ENCODE results near the gene CALCOCO2. TPM values are rescaled to one million over a fixed set of nuclear protein-coding genes. Genes with fewer than 3 reads are reported as not detected.

CALCOCO2 gene
- total and polyA plus RNA-seq, 2 of the 13 experiments (the other 11 are each of a cell fraction or from before 2014, with no cell fraction given) = 72.9 to 111 TPM

DNA sequence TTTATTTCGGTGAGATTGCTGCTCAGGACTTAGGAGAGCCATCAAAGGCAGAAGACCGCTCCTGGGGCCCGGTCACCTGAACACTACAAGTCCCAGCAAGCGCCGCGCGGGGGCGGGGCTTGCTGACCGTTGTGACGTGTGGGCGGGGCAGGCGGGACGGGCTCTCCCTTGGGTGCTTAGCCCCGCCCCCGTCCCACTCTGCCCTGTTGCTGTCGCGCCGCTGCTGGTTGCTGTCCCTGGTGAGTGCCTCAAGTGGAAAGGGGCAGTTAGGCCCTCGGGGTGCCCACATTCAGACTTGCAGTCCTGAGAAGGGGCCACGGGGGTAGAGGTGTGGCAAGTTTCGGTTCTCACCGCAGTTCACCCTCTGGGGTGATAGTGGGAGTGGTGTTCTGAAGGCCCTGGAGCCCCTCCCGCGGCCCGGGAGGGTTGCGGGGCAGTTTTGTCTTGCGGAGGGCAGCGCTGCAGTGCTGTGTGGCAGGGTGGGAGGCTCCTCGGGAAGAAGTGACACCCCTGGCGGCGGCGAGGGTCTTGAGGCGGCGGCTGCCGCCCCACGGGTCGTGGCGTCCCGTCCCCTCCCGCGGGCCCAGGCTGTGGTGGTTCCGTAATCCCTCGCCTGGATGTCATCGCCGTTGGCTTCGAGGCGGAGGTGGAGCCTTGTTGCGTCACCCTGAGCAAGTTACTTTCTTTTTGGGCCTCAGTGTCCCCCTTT, at the start of gene CALCOCO2 (continued):
- TF ChIP-seq, protein P1, sequence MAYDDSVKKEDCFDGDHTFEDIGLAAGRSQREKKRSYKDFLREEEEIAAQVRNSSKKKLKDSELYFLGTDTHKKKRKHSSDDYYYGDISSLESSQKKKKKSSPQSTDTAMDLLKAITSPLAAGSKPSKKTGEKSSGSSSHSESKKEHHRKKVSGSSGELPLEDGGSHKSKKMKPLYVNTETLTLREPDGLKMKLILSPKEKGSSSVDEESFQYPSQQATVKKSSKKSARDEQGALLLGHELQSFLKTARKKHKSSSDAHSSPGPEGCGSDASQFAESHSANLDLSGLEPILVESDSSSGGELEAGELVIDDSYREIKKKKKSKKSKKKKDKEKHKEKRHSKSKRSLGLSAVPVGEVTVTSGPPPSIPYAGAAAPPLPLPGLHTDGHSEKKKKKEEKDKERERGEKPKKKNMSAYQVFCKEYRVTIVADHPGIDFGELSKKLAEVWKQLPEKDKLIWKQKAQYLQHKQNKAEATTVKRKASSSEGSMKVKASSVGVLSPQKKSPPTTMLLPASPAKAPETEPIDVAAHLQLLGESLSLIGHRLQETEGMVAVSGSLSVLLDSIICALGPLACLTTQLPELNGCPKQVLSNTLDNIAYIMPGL (CRISPR knock-in tag; IDR thresholded peaks at IDR 0.05; ENCODE audit: borderline replicate concordance in 1 of 2, low read depth in 1 of 2) = peak; percentile 73 to 89; a peak in 3 of 4 replicates
- peak; percentile 70; the same call in 1 of the 2 replicates for TF ChIP-seq ARNTL (CRISPR knock-in tag; IDR thresholded peaks at IDR 0.05)
- peak; percentile 83; the same call in 1 of the 2 replicates for TF ChIP-seq ZBTB3 (CRISPR knock-in tag; IDR thresholded peaks at IDR 0.05; ENCODE audit: borderline replicate concordance, low read depth)
- TF ChIP-seq ETV5 (CRISPR knock-in tag; IDR thresholded peaks at IDR 0.05; ENCODE audit: borderline replicate concordance) = peak; percentile 35; the same call in 1 of the 2 replicates
- TF ChIP-seq ZSCAN9 (CRISPR knock-in tag; IDR thresholded peaks at IDR 0.05; ENCODE audit: borderline replicate concordance) = peak; percentile 67; the same call in 1 of the 2 replicates
- TF ChIP-seq RXRB (CRISPR knock-in tag; IDR thresholded peaks at IDR 0.05; ENCODE audit: borderline replicate concordance) = peak; percentile 48; the same call in 1 of the 2 replicates
- peak; percentile 44 for TF ChIP-seq REPIN1 (CRISPR knock-in tag; IDR thresholded peaks at IDR 0.05; ENCODE audit: borderline replicate concordance, low read depth)
- peak; percentile 32; the same call in 1 of the 2 replicates for TF ChIP-seq ZNF768 (CRISPR knock-in tag; IDR thresholded peaks at IDR 0.05)
- TF ChIP-seq ZBTB20 (CRISPR knock-in tag; IDR thresholded peaks at IDR 0.05; ENCODE audit: borderline replicate concordance, low read depth) = peak; percentile 70; the same call in 1 of the 2 replicates
- 0 out of 2 replicates have a peak, but pooled peaks have one; percentile 44 for TF ChIP-seq ZKSCAN5 (CRISPR knock-in tag; IDR thresholded peaks at IDR 0.05)
- TF ChIP-seq HNF4G (IDR thresholded peaks at IDR 0.05; ENCODE audit: borderline replicate concordance, low read depth, low read length) = no peak; the same call in 1 of the 2 replicates
- peak; percentile 28; the same call in 1 of the 2 replicates for TF ChIP-seq HNF4G (CRISPR knock-in tag; IDR thresholded peaks at IDR 0.05; ENCODE audit: borderline replicate concordance, low read depth)
- TF ChIP-seq PITX1 (CRISPR knock-in tag; IDR thresholded peaks at IDR 0.05) = peak; percentile 90
- TF ChIP-seq, protein P2, sequence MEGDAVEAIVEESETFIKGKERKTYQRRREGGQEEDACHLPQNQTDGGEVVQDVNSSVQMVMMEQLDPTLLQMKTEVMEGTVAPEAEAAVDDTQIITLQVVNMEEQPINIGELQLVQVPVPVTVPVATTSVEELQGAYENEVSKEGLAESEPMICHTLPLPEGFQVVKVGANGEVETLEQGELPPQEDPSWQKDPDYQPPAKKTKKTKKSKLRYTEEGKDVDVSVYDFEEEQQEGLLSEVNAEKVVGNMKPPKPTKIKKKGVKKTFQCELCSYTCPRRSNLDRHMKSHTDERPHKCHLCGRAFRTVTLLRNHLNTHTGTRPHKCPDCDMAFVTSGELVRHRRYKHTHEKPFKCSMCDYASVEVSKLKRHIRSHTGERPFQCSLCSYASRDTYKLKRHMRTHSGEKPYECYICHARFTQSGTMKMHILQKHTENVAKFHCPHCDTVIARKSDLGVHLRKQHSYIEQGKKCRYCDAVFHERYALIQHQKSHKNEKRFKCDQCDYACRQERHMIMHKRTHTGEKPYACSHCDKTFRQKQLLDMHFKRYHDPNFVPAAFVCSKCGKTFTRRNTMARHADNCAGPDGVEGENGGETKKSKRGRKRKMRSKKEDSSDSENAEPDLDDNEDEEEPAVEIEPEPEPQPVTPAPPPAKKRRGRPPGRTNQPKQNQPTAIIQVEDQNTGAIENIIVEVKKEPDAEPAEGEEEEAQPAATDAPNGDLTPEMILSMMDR (CRISPR knock-in tag; IDR thresholded peaks at IDR 0.05) = peak; percentile 38; the same call in 1 of the 2 replicates
- TF ChIP-seq, protein P3, sequence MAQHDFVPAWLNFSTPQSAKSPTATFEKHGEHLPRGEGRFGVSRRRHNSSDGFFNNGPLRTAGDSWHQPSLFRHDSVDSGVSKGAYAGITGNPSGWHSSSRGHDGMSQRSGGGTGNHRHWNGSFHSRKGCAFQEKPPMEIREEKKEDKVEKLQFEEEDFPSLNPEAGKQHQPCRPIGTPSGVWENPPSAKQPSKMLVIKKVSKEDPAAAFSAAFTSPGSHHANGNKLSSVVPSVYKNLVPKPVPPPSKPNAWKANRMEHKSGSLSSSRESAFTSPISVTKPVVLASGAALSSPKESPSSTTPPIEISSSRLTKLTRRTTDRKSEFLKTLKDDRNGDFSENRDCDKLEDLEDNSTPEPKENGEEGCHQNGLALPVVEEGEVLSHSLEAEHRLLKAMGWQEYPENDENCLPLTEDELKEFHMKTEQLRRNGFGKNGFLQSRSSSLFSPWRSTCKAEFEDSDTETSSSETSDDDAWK (CRISPR knock-in tag; IDR thresholded peaks at IDR 0.05) = no peak
- no peak for TF ChIP-seq SP1 (IDR thresholded peaks at IDR 0.05)
- peak; percentile 99 for TF ChIP-seq SP1 (CRISPR knock-in tag; IDR thresholded peaks at IDR 0.05)
- no peak for TF ChIP-seq ZNF24 (IDR thresholded peaks at IDR 0.05)
- TF ChIP-seq, protein P4, sequence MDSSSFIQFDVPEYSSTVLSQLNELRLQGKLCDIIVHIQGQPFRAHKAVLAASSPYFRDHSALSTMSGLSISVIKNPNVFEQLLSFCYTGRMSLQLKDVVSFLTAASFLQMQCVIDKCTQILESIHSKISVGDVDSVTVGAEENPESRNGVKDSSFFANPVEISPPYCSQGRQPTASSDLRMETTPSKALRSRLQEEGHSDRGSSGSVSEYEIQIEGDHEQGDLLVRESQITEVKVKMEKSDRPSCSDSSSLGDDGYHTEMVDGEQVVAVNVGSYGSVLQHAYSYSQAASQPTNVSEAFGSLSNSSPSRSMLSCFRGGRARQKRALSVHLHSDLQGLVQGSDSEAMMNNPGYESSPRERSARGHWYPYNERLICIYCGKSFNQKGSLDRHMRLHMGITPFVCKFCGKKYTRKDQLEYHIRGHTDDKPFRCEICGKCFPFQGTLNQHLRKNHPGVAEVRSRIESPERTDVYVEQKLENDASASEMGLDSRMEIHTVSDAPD (CRISPR knock-in tag; IDR thresholded peaks at IDR 0.05) = 0 out of 2 replicates have a peak, but pooled peaks have one; percentile 39
